WI38 (cell line): ENCODE data around the gene ROCK2.

Source experiments
- H3K4me3 ChIP-seq: 2 replicates; pipeline ENCODE4 v1.5.1; 2011; ENCODE audit warnings: low read depth, mild to moderate bottlenecking, control low read depth, low read length
- CTCF ChIP-seq: IDR thresholded peaks from 2 replicates; pipeline ENCODE4 v1.5.1; 2012; ENCODE audit warnings: low read depth, mild to moderate bottlenecking, control low read depth, low read length

ROCK2 gene

DNA sequence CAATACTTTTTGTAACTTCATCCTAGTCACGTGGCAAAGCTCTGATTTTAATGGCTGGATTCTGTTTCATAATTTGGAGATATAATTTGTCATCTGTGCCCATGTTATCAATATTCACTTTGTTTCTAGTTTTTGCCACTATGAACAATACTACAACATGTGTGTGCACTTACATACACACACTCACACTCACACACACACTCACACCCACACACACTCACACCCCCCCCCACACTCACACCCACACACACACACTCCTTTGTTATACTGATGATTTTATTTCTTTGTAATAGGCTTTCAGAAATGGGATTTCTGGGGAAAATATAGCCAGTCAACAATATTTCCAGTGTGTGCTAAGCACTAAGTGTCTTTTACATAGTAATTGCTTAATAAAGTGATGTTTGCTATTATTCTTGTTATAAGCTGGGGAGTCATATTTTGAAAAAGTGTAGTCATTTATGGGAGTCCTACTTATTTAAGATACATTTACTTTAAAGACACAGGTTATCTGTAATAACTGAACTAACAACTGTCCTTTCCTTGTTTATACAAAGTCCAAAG lies 22.8 kb upstream of the ROCK2 start:
- no peak for TF ChIP-seq CTCF
- no peak overlapping the region for H3K4me3 ChIP-seq

- no peak for TF ChIP-seq CTCF
- H3K4me3 ChIP-seq, result no peak overlapping the region
Measured at GRCh38 chr2:11366326-11366741, 21.9 kb upstream of the ROCK2 start.

DNA sequence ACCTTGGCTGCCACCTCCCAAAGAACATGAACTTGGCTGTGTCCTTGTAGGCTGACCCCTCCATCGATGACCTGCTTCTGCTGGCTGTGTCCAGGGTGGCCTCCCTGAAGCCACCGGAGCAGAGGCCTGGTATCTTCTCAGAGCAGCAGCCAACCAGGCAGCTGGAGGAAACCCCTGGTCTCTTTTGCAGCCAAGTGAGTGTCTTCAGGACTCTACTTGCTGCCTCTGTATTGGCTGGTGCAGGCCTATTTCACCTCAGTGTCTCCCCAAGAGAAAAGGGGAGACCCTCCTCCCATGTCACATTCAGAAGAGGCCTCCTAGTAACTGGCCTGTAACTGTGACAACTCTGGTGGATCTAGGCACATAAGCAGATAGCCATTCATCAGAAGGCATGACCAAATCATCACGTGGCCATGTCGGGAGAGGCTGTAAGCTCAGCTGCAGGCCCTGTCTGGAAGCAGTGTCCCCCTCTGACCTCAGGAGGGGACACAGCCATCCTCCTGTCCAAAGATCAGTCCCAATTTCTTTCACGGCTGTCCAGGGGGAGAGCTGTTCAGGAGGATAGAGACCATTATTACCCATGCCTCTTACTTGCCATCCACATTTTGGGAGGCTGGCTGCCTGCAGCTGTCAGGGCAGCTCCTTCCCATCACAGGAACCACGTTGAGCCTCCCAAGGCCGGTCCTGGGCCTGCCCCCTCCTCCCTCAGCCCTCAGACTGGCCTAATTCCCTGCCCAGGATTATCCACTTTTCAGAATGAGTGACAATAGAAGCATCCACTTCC lies 20.9 kb upstream of the ROCK2 start:
- no peak for TF ChIP-seq CTCF
- no peak overlapping the region for H3K4me3 ChIP-seq

GRCh38 chr2:11364565-11364887 lies 20.1 kb upstream of the ROCK2 start:
- no peak for TF ChIP-seq CTCF
- H3K4me3 ChIP-seq, result no peak overlapping the region

DNA sequence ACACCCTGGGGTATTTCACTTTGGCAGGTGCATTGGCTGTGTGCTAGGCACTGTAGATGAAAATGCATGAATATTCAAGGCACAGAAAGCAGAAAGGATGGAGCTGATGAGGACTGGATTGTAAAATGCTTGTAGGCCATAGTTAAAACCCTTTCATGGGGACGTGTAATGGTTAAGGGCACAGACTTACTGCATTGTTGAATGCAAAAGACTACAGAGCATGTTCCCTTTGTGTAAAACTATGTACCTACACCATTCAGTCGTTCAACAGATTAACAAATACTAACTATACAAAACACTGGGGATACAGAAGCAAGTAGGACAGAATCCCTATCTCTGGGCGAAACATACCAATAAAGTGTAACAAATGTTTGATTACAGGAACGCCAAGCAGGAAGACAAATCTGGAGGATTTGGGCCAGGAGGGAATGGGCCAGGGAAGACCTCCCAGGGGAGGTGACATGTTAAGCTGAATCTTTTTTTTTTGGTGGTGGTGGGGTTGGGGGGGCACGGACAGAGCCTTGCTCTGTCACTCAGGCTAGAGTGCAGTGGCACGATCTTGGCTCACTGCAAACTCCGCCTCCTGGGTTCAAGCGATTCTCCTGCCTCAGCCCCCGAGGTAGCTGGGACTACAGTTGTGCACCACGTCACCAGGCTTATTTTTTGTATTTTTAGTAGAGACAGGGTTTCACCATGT lies 19.6 kb upstream of the ROCK2 start:
- no peak overlapping the region for H3K4me3 ChIP-seq
- TF ChIP-seq CTCF, result no peak

DNA sequence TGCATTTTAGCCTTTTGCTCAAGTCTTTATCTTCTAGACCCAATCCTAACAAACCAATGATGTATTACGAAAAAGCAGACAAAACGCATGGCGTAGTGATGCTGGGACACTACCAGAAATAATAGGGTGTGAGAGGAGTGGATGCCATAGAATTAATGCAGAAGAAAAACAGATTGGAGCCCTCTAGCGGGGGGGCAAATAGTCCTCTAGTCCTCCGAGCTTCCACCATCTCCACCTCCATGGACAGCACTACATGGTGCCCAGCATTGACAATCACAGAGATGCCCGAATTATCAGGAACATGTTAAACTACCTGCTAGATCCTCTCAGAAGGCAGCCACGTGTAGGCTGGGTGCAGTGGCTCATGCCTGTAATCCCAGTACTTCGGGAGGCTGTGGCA lies 15.4 kb upstream of the ROCK2 start:
- TF ChIP-seq CTCF, result no peak
- no peak overlapping the region for H3K4me3 ChIP-seq

- TF ChIP-seq CTCF, result no peak
- H3K4me3 ChIP-seq, result no peak overlapping the region
Measured at GRCh38 chr2:11357428-11357972, 13.1 kb upstream of the ROCK2 start.
